ENCODE results near the gene LDLRAP1. TPM values are rescaled to one million over a fixed set of nuclear protein-coding genes. Genes with fewer than 3 reads are reported as not detected.
"Not testable (repeated sequence)": the region's sequence is repeated elsewhere in the genome, so short reads cannot be mapped to it uniquely, and the experiment has no call there.

Gene LDLRAP1
- total and polyA plus RNA-seq, 4 donors, result 5.2 to 17.8 (median 13.3) TPM

DNA sequence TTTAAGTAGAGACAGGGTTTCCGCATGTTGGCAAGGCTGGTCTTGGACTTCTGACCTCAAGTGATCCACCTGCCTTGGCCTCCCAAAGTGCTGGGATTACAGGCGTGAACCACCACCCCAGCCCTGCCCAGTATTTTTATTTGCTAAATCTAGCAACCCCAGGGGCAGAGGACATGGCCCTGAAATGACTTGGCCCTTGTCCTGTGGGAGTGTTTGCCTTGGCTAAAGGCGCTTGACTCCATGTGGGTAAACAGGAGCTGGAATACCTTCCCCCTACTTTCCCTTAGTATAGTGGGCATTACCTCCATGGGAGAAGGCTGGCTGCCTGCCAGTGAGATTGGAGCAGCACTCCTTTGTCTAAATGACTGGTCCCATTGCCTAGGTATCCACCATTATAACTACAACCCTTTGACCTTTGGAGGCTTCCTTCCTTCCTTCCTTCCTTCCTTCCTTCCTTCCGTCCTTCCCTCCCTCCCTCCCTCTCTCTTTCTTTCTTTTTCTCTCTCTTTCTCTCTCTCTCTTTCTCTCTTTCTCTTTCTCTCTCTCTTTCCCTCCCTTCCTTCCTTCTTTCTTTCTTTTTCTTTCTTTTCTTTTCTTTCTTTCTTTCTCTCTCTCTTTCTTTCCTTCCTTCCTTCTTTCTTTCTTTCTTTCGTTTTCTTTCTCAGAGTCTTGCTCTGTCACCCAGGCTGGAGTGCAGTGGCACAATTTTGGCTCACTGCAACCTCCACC, 57.7 kb downstream of the LDLRAP1 start:
- not testable (repeated sequence) for H3K27ac ChIP-seq (ENCODE audit: low read depth in 1 of 2, low read length in 2 of 2); H3K36me3 ChIP-seq (ENCODE audit: control insufficient read depth in 4 of 4, insufficient read depth in 3 of 4, low read depth in 1 of 4, low read length in 3 of 4); H3K4me1 ChIP-seq (ENCODE audit: control insufficient read depth in 4 of 4, insufficient read depth in 4 of 4, low read length in 3 of 4); H3K27me3 ChIP-seq (ENCODE audit: control insufficient read depth in 4 of 4, insufficient read depth in 4 of 4, low read length in 3 of 4); H3K9me3 ChIP-seq (ENCODE audit: control insufficient read depth in 4 of 4, low read length in 3 of 4); H3K9ac ChIP-seq (ENCODE audit: low read depth in 1 of 2, low read length in 2 of 2); H3K4me3 ChIP-seq (ENCODE audit: low read depth in 1 of 3, low read length in 3 of 3)
- peak; percentile 41 for DNase-seq (ENCODE audit: low spot score)
- 46% methylated on average over 5 of the region's 5 CpGs for WGBS
- TF ChIP-seq, protein P1, sequence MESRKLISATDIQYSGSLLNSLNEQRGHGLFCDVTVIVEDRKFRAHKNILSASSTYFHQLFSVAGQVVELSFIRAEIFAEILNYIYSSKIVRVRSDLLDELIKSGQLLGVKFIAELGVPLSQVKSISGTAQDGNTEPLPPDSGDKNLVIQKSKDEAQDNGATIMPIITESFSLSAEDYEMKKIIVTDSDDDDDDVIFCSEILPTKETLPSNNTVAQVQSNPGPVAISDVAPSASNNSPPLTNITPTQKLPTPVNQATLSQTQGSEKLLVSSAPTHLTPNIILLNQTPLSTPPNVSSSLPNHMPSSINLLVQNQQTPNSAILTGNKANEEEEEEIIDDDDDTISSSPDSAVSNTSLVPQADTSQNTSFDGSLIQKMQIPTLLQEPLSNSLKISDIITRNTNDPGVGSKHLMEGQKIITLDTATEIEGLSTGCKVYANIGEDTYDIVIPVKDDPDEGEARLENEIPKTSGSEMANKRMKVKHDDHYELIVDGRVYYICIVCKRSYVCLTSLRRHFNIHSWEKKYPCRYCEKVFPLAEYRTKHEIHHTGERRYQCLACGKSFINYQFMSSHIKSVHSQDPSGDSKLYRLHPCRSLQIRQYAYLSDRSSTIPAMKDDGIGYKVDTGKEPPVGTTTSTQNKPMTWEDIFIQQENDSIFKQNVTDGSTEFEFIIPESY (IDR thresholded peaks at IDR 0.05), result peak; percentile 93
- TF ChIP-seq RXRA (IDR thresholded peaks at IDR 0.05) (peak; percentile 98 to 99), HNF4G (IDR thresholded peaks at IDR 0.05) (peak; percentile 94), FOXA1 (IDR thresholded peaks at IDR 0.05) (peak; percentile 96), GABPA (IDR thresholded peaks at IDR 0.05 in 1 of 2, conservative IDR thresholded peaks at IDR 0.05 in 1 of 2) (peak in 1 of 2 donors; percentile 33), FOXA2 (IDR thresholded peaks at IDR 0.05) (peak; percentile 97), HNF4A (conservative IDR thresholded peaks at IDR 0.05) (peak; percentile 98), NR2F2 (IDR thresholded peaks at IDR 0.05) (peak; percentile 64), JUND (IDR thresholded peaks at IDR 0.05) (peak; percentile 75 to 87), SP1 (IDR thresholded peaks at IDR 0.05) (peak; percentile 97), YY1 (IDR thresholded peaks at IDR 0.05) (peak; percentile 90), RAD21 (IDR thresholded peaks at IDR 0.05) (peak; percentile 57 to 66), EGR1 (IDR thresholded peaks at IDR 0.05; ENCODE audit: low read depth in 2 of 2) (peak in 1 of 2 donors; percentile 69)
- TF ChIP-seq, protein P2, sequence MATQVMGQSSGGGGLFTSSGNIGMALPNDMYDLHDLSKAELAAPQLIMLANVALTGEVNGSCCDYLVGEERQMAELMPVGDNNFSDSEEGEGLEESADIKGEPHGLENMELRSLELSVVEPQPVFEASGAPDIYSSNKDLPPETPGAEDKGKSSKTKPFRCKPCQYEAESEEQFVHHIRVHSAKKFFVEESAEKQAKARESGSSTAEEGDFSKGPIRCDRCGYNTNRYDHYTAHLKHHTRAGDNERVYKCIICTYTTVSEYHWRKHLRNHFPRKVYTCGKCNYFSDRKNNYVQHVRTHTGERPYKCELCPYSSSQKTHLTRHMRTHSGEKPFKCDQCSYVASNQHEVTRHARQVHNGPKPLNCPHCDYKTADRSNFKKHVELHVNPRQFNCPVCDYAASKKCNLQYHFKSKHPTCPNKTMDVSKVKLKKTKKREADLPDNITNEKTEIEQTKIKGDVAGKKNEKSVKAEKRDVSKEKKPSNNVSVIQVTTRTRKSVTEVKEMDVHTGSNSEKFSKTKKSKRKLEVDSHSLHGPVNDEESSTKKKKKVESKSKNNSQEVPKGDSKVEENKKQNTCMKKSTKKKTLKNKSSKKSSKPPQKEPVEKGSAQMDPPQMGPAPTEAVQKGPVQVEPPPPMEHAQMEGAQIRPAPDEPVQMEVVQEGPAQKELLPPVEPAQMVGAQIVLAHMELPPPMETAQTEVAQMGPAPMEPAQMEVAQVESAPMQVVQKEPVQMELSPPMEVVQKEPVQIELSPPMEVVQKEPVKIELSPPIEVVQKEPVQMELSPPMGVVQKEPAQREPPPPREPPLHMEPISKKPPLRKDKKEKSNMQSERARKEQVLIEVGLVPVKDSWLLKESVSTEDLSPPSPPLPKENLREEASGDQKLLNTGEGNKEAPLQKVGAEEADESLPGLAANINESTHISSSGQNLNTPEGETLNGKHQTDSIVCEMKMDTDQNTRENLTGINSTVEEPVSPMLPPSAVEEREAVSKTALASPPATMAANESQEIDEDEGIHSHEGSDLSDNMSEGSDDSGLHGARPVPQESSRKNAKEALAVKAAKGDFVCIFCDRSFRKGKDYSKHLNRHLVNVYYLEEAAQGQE (IDR thresholded peaks at IDR 0.05), result peak; percentile 59
- TF ChIP-seq, protein P3, sequence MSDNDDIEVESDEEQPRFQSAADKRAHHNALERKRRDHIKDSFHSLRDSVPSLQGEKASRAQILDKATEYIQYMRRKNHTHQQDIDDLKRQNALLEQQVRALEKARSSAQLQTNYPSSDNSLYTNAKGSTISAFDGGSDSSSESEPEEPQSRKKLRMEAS (IDR thresholded peaks at IDR 0.05), result peak; percentile 92
- TF ChIP-seq, protein P4, sequence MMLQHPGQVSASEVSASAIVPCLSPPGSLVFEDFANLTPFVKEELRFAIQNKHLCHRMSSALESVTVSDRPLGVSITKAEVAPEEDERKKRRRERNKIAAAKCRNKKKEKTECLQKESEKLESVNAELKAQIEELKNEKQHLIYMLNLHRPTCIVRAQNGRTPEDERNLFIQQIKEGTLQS (IDR thresholded peaks at IDR 0.05), result peak; percentile 45

DNA sequence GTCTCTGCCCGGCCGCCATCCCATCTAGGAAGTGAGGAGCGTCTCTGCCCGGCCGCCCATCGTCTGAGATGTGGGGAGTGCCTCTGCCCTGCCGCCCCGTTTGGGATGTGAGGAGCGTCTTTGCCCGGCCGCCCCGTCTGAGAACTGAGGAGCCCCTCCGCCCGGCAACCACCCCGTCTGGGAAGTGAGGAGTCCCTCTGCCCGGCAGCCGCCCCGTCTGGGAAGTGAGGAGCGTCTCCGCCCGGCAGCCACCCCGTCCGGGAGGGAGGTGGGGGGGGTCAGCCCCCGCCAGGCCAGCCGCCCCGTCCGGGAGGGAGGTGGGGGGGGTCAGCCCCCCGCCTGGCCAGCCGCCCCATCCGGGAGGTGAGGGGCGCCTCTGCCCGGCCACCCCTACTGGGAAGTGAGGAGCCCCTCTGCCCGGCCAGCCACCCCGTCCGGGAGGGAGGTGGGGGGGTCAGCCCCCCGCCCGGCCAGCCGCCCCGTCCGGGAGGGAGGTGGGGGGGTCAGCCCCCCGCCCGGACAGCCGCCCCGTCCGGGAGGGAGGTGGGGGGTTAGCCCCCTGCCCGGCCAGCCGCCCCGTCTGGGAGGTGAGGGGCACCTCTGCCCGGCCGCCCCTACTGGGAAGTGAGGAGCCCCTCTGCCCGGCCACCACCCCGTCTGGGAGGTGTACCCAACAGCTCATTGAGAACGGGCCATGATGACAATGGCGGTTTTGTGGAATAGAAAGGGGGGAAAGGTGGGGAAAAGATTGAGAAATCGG, 60.6 kb downstream of the LDLRAP1 start:
- not testable (repeated sequence) for H3K4me1 ChIP-seq (ENCODE audit: control insufficient read depth in 4 of 4, insufficient read depth in 4 of 4, low read length in 3 of 4); H3K27ac ChIP-seq (ENCODE audit: low read depth in 1 of 2, low read length in 2 of 2); H3K4me3 ChIP-seq (ENCODE audit: low read depth in 1 of 3, low read length in 3 of 3); DNase-seq (ENCODE audit: low spot score); H3K27me3 ChIP-seq (ENCODE audit: control insufficient read depth in 4 of 4, insufficient read depth in 4 of 4, low read length in 3 of 4); H3K9me3 ChIP-seq (ENCODE audit: control insufficient read depth in 4 of 4, low read length in 3 of 4); H3K9ac ChIP-seq (ENCODE audit: low read depth in 1 of 2, low read length in 2 of 2); H3K36me3 ChIP-seq (ENCODE audit: control insufficient read depth in 4 of 4, insufficient read depth in 3 of 4, low read depth in 1 of 4, low read length in 3 of 4)
- 93% methylated on average over 48 of the region's 55 CpGs for WGBS

Data from liver (tissue), 9 donors.